ENCODE results near the gene IGLL5.
"Not testable (repeated sequence)": the region's sequence is repeated elsewhere in the genome, so short reads cannot be mapped to it uniquely, and the experiment has no call there.

The IGLL5 gene

GRCh38 chr22:22884888-22885840 lies 2.5 kb upstream of the IGLL5 start:
- no peak for DNase-seq

DNA sequence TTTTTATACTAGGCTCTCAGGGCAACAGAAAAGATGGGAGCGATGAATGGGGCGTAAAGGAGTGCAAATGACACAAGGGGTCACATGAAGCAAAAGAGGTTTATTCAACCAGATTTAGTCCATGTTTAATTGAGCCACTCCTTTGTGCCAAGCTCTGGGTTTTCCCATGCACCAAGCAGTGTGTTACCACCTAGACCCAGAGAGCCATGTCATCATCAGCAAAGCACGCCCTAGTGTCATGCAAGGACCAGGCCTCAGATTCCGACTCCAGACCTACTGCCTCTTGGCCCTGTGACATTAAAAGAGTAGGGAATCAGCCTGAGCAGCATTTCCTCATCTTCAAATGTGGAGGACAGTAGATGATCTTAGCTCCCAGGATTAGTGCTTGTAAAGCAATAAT lies 1.1 kb upstream of the IGLL5 start:
- no peak for DNase-seq

DNA sequence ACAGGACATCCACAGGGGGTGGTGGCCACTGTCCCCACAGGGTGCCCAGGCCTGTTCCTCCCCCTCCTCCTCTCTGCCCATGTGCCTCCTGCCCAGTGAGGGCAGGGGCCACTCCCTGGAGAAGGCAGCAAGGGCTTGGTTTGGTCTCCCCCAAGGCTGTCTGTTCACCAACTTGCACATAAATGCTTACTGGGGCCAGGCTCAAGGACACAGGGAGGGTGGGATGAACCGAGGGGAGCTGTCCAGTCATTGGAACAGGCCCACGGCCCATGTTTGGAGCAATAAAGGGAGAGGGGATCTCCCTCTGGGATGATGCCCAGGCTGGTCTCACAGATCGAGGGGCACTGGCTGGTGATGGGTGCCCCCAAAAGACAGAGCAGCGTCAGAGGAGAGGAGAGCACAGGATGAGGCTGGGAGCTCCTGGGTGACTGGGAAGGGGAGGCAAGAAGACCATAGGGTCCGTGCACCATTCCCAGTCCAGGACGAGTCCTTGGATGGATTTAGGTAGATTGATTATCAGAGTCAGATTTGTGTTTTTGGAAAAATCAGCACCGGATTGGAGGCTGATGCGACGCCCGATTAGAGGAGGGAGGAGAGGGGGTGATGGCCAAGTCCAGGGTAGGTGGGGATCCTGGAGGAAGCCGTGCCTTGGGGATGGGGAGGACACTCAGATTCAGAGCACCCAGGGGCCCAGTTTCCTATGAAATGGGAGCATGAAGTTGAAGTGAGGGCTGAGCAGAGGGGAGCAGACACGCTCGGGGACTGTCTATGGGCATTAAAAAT lies 1.1 kb downstream of the IGLL5 start:
- no peak for DNase-seq

GRCh38 chr22:22890085-22890484 lies 2.5 kb downstream of the IGLL5 start:
- DNase-seq: no peak

DNA sequence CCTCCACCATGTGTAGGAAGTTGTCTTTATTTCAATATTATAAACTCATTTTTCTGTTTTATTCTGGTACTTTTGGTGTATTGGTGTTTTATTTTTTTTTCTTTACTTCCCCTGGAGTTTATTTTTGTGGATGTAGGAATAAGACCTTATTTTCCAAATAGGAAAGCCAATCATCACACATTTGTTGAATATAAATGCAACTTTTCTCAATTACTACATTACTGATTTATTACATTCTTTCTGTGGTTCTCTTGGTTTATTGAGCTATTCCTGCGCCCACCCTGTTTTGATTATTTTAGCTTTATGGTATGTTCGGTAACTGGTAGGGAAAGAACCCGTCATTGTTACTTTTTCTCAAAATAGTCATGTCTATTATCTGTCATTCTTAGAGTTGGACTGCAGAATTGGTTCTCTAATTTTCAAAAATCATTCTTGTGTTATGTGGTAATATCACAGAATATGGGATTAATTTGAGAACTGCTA lies 3.6 kb downstream of the IGLL5 start:
- DNase-seq: no peak

- no peak for DNase-seq
These were observed 4.8 kb downstream of the IGLL5 start for GRCh38 chr22:22892096-22893052.

GRCh38 chr22:22893077-22893805 lies 5.6 kb downstream of the IGLL5 start:
- DNase-seq: no peak

- DNase-seq: no peak
These were observed 6.5 kb downstream of the IGLL5 start for GRCh38 chr22:22893891-22894739.

GRCh38 chr22:22894740-22895731 lies 7.4 kb downstream of the IGLL5 start:
- no peak for DNase-seq

DNA sequence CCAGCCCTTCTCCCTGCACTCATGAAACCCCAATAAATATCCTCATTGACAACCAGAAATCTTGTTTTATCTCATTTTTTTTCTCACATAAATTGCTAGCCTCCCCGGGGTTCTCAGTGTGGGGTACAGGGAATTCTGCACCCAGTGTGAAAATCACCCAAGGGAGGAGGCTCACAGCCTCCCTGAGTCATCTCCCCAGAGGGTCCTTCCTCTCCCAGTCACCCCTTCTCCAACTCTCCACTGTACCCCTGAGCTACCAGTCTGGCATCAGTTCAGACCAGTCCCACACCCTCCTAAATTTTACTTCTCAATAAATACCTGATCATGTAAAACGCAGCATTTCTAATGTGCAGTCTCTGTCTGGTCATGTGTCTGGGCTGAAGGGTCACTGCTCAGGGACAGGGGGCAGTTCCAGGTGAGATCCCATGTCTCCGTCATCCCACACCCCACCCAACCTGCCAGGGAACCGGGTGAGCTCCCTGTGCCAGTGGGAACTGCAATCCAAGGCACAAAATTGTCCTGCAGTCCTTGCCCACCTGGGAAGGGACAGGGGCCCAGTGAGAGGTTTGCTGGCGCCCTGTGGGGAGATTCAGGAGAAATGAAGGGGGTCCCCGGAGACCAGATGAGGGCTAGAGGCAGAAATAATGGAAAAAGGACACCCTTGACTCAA lies 8.3 kb downstream of the IGLL5 start:
- no peak for DNase-seq

- no peak for DNase-seq
These were observed 9.0 kb downstream of the IGLL5 start for GRCh38 chr22:22896601-22897000.

DNA sequence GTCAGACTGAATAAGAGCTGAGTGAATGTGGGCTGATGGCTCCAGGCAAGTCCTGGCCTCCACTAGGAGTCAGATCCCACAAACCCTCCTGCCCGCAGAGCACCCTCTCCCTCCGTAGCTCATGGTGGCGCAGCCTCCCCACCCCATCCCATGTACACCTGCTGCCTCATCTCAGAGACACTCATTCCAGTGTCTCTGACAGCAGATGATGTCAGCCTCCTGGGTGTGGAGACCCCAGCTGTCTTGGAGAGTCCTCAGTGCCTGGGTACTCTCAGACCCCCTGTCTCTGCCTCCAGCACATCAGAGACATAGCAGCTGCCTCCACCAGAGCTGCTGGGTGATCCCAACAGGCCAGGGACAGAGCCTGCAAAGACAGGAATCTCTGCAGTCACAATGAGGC lies 9.5 kb downstream of the IGLL5 start:
- DNase-seq: no peak

DNA sequence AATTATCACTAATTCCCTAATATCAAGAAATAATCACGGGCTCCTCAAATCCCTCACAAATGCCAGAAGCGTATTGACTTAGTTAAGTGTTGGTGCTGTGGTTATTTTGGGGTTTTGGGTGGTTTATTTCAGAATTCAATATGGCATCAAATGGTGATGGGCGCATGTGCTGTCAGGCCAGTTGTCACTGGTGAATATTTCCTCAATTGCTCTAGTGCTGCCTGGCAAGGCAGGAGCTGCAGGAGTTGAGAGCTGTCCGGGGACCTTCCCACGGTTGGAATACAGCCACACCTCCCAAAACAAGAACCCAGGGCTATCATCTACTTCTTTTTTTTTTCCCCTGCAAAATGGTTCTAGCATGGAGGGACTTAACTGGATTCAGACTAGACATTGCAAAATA lies 10.3 kb downstream of the IGLL5 start:
- DNase-seq: no peak

DNA sequence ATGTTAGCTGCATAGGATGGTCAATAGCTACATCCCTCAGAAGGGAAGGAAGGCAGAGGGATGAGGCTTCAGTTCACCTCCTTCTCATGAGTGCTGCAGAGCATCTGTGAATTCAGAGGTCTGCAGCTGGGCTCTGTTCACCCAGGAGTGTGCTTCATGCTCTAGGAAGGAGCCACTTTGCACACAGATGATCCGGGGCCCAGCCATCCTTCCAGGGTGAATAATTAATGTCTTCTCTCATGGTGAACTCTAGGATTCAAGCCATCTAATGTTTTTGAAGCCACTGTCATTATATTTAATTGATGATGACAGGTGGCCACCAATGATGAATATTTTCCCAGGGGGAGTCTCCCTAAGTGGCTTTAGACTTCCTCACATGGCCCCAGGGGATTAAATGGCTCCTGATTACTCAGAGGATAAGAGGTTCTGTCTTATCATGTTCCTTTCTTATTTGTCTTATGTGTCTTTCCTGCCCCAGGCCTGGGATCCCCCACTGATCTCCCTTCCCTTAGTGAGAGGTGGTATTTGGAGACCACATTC lies 10.9 kb downstream of the IGLL5 start:
- not testable (repeated sequence) for DNase-seq

DNA sequence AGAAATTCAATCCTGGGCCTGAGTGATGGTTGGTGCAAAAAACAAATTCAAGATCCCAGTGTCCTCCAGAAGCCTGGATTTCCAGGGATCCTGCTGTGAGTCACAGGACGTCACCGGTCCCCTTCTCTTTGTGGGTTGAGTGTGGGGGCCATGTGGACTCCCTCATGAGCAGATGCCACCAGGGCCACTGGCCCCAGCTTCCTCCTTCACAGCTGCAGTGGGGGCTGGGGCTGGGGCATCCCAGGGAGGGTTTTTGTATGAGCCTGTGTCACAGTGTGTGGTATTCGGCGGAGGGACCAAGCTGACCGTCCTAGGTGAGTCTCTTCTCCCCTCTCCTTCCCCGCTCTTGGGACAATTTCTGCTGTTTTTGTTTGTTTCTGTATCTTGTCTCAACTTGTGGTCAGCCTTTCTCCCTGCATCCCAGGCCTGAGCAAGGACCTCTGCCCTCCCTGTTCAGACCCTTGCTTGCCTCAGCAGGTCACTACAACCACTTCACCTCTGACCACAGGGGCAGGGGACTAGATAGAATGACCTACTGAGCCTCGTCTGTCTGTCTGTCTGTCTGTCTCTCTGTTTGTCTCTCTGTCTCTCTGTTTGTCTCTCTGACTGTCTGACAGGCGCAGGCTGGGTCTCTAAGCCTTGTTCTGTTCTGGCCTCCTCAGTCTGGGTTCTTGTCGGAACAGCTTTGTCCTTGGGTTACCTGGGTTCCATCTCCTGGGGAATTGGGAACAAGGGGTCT lies 11.9 kb downstream of the IGLL5 start:
- DNase-seq: not testable (repeated sequence)

DNA sequence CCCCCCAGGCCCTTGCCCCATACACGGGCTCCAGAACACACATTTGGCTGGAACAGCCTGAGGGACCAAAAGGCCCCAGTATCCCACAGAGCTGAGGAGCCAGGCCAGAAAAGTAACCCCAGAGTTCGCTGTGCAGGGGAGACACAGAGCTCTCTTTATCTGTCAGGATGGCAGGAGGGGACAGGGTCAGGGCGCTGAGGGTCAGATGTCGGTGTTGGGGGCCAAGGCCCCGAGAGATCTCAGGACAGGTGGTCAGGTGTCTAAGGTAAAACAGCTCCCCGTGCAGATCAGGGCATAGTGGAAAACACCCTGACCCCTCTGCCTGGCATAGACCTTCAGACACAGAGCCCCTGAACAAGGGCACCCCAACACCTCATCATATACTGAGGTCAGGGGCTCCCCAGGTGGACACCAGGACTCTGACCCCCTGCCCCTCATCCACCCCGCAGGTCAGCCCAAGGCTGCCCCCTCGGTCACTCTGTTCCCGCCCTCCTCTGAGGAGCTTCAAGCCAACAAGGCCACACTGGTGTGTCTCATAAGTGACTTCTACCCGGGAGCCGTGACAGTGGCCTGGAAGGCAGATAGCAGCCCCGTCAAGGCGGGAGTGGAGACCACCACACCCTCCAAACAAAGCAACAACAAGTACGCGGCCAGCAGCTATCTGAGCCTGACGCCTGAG lies 13.1 kb downstream of the IGLL5 start:
- not testable (repeated sequence) for DNase-seq

DNA sequence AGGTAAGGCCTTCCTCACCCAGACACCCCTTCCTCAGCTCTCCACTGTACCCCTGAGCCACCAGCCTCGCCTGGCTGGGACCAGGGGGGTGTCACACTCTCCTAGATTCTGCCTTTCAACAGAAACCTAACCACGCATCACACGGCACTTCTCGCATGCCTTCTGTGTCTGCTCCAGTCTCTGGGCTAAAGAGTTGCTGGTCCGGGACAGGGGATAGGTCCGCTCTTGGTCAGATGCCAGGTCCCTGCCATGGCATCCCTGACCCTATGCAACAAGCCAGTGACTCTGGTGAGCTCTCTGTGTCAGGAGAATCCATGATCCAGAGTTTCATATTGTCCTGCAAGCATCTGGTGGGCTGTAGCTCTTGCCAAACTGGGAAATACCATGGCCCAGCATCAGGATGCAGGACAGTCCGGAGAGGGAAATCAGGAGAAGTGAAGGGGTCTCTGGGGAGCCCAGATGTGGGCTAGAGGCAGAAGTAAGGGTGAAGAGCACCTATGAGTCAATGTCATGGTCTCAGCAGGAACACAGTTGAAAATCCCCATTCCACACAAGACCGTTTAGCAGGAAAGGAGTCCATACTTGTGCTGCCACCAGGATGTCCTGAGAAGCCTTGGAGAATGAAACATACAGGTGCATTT lies 14.1 kb downstream of the IGLL5 start:
- DNase-seq: no peak
